ENCODE data around the gene CNTFR. TPM values are rescaled to one million over a fixed set of nuclear protein-coding genes. Genes with fewer than 3 reads are reported as not detected.

Gene CNTFR, protein sequence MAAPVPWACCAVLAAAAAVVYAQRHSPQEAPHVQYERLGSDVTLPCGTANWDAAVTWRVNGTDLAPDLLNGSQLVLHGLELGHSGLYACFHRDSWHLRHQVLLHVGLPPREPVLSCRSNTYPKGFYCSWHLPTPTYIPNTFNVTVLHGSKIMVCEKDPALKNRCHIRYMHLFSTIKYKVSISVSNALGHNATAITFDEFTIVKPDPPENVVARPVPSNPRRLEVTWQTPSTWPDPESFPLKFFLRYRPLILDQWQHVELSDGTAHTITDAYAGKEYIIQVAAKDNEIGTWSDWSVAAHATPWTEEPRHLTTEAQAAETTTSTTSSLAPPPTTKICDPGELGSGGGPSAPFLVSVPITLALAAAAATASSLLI
- total RNA-seq (2022; extraction: Qiagen RNA extraction), result 0.07 to 0.13 TPM (median 0.11 TPM) in 5 replicates

DNA sequence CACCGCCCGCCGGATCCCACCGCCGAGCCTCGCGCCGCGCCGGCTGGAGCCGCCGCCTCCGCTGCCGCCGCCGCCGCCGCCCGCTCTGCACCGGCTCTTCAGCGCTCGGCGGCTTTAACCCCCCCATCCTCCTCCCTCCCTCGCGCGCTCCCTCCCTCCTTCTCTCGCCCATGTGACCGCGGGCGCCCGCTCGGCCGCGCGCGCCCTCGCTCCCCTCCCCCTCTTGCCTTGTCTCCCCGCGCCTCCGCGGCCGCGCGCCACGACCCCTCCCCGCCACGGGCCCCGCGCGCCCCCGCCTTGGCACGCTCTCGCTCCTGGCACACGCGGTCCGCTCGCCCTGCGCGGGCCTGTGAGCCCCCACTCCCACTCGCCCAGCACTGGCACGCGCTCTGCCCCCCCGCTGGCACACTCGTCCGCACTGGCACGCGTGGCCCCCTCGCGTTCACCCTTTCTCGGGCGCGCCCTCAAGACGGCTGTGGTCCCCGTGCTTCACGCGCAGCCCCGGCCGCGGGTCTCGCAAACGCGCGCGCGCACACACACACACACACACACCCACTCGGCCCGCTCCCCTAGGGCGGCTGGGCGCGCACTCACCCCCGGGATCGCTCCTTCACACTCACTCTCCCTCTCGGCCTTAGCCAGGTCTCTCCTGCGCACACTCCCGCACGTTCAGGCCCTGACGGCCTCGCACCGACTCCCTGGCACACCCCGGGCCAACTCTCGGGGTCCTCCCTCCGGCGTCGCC is at the start of gene CNTFR:
Gene CNTFR, minus strand, starts transcription at position 89 of the 745 bp plus-strand sequence. CDS start 20,743 bp downstream, outside the sequence.

DNA sequence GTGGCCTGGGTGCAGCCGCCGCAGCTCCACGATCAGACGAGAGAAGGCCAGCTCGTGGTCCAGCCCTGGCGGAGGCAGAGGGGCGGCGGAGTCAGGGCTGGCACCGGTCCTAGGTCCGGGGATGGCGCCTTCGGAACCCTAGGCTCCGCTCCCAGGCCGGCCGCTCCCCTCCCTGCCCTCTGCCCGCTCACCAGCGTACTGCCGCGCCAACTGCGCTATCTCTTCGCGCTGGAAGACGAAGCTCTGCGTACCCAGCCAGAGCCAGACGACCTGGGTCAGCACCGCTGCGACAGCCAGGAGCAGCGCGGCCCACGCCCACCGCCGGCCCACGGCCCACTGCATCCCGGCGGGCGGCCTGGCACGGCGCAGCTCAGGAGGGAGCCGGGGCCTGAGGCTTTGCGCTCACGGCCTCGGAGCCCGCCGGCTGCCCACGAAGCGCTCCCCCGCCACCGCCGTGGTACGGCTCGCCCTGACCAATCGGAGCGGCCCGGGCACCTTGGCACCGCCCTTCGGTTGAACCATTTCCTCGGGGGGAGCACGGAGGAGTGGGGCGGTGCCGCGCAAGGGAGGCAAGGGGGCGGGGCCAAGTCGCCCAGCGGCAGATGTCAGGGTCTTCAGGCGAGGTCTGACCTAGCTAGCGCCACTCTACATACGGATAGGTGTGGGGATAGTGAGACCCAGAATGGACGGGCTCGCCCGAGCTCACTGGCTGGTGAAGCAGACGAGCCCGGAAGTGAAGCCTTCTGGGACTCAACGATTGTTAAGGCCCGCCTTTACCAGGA is 48.0 kb upstream of the CNTFR start, which contains the start of gene SIGMAR1:
Gene SIGMAR1, minus strand, starts transcription at position 432 of the 782 bp plus-strand sequence. Its CDS starts 90 bp downstream, at position 342.

DNA sequence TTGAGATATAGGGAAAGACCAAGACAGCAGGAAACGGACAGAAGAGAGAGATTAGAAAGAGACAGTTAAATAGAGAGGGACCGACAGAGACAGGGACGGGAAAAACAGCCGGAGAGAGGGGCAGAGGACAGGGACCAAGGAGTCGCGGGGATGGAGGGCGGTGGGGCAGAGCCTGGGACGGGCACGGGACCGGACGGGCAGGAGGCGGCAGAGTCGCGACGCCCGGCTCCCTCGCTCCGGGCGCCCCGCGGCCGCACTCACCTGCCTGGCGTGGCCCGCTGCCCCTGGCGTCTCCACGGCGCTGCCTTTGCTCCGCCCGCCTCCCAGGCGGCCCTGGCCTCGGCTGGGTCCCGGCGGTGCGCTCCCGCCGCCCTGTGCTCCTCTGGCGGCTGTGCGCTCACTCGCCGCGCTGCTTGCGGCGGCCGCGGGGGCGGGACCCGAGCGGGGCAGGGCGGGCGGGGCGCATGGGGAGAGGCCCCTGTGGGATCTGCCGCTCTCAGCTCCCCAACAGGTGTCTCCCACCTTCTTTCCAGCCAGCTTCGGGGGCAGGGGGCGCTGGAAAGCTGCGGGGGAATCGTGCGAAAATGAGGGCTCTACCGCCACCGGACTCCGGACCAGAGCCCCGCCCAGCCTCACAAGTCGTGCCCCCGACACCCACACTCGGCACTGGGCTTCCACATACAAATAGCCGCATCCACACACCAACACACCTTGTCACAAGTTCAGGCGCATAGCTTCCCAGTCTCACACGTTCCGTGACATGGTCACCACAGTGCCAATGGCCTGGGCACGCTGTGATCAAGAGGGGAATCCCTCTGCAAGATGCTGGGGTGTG is 39.3 kb upstream of the CNTFR start, which contains the start of gene ARID3C:
Gene ARID3C, minus strand, starts transcription at position 411 of the 835 bp plus-strand sequence. CDS start 1,052 bp downstream, outside the sequence.

DNA sequence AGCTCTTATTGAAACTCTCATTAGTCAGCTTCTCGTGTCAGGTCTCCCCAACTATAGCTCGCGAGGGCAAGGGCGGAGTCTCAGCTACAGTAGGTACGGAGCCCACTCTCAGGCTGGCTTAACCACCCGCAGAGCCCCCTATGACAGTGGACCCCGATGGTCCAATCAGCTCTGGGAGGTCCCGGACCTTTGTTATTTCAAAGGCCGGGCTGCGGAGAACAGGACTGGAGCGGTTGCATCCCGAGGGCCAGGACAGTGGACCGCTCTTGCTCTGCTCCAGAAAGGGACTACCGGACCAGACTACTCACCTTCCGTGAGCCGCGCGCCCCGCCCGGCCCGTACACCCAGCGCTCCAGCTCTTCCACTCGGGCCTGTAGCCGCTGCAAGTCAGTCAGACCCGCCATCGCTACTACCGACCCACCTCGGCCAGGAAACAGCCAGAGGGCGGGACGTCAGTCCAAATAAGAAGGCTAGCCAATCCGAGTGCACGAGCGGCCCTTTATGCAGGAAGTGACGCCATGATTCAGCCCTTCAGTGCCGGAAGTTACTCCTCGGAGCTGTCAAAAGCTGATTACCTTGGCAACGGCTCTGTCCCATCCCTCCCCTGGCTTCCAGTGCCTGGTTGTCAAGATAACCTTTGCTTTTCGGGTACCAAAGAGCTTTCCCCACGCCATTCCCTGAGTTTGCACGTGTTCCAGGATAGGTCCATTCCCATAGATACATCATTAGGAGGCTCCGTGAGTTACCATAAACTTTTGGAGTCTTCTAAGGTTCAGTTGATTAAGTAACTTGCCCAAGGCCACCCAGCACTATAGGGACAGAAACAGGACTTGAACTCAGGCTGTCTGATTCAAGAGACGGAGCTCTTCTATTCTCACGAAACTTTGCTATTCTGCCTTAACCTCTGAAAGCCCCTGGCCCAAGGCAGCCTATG is 30.8 kb upstream of the CNTFR start, which contains the start of gene DCTN3:
Gene DCTN3, minus strand, starts transcription at position 435 of the 934 bp plus-strand sequence. Its CDS starts 31 bp downstream, at position 404.

DNA sequence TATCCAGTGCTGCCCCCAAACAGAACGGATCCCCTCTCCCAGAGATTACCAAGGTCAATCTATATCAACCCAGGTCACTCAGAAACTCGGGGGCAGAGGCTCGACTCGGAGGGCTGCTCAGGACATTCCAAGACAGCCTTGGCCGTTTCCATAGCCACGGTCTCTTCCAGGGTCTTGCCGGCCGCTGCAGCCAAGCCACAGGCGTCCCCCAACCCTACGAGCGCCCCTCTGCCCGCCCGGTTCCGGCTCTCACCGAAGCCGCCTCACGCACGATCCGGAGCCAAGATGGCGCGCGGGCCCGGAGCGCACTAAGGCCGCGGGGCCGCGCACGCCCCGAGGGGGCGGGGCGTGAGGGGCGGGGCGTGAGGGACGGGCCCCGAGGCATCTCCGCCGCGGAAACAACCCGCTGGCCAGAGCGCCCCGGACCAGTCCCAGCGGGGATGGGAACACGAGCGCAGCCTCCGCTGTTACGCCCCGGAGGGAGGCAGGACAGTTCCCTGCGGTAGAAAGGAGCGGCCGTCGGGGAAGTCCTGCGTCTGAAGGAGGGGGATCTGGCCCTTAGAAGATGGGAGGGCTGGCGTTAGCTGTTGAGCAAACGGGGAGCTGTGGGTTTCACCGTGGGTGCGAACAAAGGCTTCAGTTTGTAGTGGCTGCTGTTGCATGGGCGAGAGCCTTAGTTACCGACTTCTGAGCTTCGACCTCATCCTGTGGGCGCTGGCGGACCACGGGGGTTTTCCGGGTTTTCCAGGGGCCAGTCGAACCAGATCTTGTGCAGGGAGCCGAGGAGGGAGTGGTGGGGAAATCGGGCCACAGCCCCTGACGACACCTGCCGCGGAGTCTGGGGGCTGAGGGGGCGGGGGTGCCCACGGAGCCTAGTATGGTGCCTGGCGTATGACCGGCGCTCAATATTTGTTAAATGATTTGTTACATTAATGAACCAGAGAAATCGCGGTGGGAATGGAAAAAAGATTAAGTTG is 22.6 kb upstream of the CNTFR start, which contains the start of gene RPP25L:
Gene RPP25L, minus strand, starts transcription at position 287 of the 977 bp plus-strand sequence. CDS start 801 bp downstream, outside the sequence.

DNA sequence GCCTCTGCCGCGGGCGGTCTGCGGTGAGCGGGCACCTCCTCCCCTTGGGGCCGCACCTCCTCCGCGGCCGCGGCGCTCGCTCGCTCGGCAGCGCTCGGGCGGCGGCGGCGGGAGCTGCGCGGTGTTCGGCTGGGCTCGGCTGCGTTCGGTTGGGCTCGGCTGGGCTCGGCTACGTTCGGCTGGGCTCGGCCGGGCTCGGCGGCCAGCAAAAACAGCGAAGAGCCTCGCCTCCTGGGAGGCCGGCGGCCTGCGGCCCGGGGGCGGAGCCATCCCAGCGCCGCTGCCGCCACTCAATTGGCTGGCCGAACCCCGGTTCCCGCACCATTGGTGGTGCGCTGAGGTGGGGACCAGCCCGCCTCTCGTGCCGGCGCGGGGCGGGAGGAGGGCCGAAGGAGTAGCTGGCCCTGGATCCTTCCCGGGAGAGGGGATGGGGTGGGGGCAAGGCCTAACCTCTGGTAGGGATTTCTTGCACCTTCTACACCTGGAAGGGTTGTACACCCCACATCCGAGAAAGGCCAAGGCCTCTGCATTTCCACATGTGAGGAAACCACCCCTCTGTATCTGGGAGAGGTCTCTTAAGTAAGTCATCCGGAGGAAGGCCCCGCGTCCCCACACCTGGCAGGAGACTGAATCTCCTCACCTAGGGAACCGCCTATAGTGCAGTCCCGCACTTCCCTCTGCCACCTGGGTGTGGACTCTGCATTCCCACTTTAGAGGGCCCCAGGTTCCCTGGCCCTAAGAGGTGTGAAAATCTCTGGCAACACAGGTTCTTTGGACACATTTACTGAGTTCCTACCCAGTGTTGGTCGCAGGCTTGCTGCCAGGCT is 66.3 kb downstream of the CNTFR start, which contains the start of gene ENHO:
Gene ENHO, minus strand, starts transcription at position 20 of the 827 bp plus-strand sequence. CDS start 1,295 bp downstream, outside the sequence.

Other genes starting within 250 kb of the CNTFR start
- 3.1 to 5.1 TPM (median 4.5 TPM) in 5 replicates for gene MYORG, start 212.8 kb downstream of the CNTFR start, total RNA-seq (2022; extraction: Qiagen RNA extraction)
- gene FAM219A, start 131.2 kb downstream of the CNTFR start, total RNA-seq (2022; extraction: Qiagen RNA extraction), result 13.9 to 18.4 TPM (median 16.8 TPM) in 5 replicates
- gene DNAI1, start 130.9 kb downstream of the CNTFR start, total RNA-seq (2022; extraction: Qiagen RNA extraction), result 0.07 to 0.21 TPM (median 0.12 TPM) in 5 replicates
- gene ENHO, start 66.7 kb downstream of the CNTFR start, total RNA-seq (2022; extraction: Qiagen RNA extraction), result 0.82 to 2.8 TPM (median 2.4 TPM) in 5 replicates
- 35.1 to 50.0 TPM (median 48.2 TPM) in 5 replicates for gene RPP25L, start 22.4 kb upstream of the CNTFR start, total RNA-seq (2022; extraction: Qiagen RNA extraction)
- gene DCTN3, start 30.8 kb upstream of the CNTFR start, total RNA-seq (2022; extraction: Qiagen RNA extraction), result 98.4 to 114 TPM (median 111 TPM) in 5 replicates
- gene ARID3C, start 39.3 kb upstream of the CNTFR start, total RNA-seq (2022; extraction: Qiagen RNA extraction), result 0.15 to 0.25 TPM (median 0.24 TPM) in 4 of 5 replicates, not detected in the other
- 158 to 211 TPM (median 201 TPM) in 5 replicates for gene SIGMAR1, start 48.1 kb upstream of the CNTFR start, total RNA-seq (2022; extraction: Qiagen RNA extraction)
- 16.2 to 20.8 TPM (median 19.3 TPM) in 5 replicates for gene GALT, start 57.0 kb upstream of the CNTFR start, total RNA-seq (2022; extraction: Qiagen RNA extraction)
- gene IL11RA, start 62.5 kb upstream of the CNTFR start, total RNA-seq (2022; extraction: Qiagen RNA extraction), result 4.4 to 7.5 TPM (median 6.4 TPM) in 5 replicates
- 0.15 to 0.21 TPM (median 0.16 TPM) in 3 of 5 replicates, not detected in the others for gene CCL27, start 72.9 kb upstream of the CNTFR start, total RNA-seq (2022; extraction: Qiagen RNA extraction)
- not detected in 5 replicates for gene CCL19, start 101.6 kb upstream of the CNTFR start, total RNA-seq (2022; extraction: Qiagen RNA extraction)
- not detected in 5 replicates for gene CCL21, start 120.4 kb upstream of the CNTFR start, total RNA-seq (2022; extraction: Qiagen RNA extraction)